GM10266 (cell line): ENCODE data around the gene IRF7.

Experiments used
- DNase-seq: peaks from one replicate; pipeline ENCODE4 v3.0.0; 2012; ENCODE audit errors: extremely low spot score
- TF ChIP-seq, protein P1 (sequence below): IDR thresholded peaks from 2 replicates; pipeline ENCODE4 v1.5.1; 2012; ENCODE audit warnings: mild to moderate bottlenecking, low read depth; ENCODE audit not compliant: control insufficient read depth, insufficient read depth; ENCODE audit errors: missing control alignments

IRF7 gene

GRCh38 chr11:624705-625635 is 9.2 kb upstream of the IRF7 start, which contains the start of gene CDHR5:
Gene CDHR5, minus strand, starts transcription at chr11:624955. Its CDS starts 53 bp downstream, at chr11:624902.
- DNase-seq, result no peak
- TF ChIP-seq, protein P1, sequence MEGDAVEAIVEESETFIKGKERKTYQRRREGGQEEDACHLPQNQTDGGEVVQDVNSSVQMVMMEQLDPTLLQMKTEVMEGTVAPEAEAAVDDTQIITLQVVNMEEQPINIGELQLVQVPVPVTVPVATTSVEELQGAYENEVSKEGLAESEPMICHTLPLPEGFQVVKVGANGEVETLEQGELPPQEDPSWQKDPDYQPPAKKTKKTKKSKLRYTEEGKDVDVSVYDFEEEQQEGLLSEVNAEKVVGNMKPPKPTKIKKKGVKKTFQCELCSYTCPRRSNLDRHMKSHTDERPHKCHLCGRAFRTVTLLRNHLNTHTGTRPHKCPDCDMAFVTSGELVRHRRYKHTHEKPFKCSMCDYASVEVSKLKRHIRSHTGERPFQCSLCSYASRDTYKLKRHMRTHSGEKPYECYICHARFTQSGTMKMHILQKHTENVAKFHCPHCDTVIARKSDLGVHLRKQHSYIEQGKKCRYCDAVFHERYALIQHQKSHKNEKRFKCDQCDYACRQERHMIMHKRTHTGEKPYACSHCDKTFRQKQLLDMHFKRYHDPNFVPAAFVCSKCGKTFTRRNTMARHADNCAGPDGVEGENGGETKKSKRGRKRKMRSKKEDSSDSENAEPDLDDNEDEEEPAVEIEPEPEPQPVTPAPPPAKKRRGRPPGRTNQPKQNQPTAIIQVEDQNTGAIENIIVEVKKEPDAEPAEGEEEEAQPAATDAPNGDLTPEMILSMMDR, result no peak

DNA sequence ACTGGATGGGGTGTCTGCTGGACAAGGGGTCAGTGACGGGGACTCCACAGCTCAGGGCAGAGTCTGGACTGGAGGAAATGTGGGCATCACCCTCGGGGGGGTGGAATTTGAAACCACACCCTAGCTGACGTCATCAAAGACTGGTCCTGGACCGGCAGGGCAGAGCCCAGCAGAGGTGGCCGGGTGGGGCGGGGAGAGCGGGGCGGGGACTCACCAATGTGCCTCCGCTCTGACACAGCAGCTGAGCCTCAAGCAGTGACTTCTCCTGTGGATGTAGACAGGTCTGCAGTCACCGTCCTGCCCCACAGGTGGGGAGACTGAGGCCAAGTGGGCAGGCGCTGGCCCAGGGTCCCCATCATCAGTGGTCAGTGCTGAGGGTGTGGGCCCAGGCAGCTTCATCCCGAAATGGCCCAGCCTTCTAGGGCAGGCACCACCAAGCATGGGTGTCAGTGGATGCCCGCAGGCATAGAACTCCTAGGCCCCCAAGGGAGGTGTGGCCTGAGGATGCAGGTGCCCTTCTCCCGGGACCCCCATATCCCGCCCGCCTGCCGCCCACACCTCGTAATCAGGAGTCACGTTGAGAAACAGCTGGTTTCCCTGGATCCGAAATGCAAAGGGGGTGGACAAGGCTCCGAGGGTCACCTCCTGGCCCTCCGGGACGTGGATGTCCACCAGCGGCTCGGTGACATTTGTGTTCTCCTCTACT is 8.4 kb upstream of the IRF7 start:
- TF ChIP-seq, protein P1, result no peak
- DNase-seq, result no peak

DNA sequence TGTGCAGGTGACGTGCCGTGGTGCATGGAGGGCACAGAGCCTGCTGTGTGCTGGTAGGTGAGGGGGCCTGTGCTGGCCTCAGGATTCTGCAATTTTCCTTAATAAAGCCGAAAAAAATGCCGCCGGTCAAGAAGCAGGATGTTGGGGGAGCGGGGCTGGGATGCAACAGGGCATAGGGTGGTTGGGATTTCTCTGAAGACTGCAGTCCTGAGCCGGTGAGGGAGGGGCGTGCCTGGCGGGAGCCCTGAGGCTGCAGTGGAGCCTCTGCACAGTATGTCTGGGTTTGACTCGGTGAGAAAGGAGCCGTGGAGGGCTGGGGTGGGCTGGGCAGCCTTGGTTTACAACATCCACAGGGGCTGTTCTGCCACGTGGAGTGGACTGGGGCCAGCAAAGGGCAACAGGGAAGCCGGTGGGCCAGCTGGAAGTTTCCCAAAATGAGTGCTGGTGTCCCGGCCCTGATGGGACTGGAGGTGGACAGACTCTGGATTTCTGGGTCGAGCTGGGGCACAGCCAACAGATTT is 7.7 kb upstream of the IRF7 start:
- TF ChIP-seq, protein P1, result no peak
- DNase-seq, result no peak

- DNase-seq, result no peak
- TF ChIP-seq, protein P1, result no peak
These were observed 6.1 kb upstream of the IRF7 start for GRCh38 chr11:621838-622237.

GRCh38 chr11:620935-621814 is 5.4 kb upstream of the IRF7 start:
- TF ChIP-seq, protein P1, result no peak
- DNase-seq, result no peak

- TF ChIP-seq, protein P1, result no peak
These were observed 4.5 kb upstream of the IRF7 start for GRCh38 chr11:620201-620600.

More at GRCh38 chr11:620201-620600, 4.5 kb upstream of the IRF7 start:
- DNase-seq, result no peak
